ENCODE measurements around the gene KRTAP5-2.

DNA sequence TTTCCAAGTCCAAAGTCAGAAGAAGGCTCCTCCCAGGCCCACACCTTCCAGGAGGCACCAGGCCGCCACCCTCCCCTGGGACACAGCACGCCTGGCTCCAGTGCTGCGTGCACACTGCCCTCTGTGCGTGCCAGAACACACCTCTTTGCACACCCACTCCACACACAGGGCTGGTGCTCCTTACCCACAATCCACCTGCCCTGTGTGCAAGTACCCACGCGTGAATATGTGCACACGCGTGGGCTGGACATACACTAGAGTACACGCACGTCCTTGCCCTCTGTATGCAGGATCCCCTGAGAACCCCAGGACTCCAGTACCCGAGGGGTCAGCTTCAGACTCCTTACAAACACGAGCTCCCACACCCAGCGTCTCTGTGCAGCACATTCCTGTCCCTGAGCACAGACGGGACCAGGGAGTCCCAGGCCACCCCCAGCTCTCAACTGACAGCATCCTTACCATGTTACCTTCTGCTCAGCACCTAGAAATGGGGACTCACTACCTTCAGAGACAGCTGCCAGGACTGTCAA is 28.8 kb downstream of the KRTAP5-2 start:
- TF ChIP-seq TAF1 (IDR thresholded peaks at IDR 0.05; ENCODE audit: borderline replicate concordance, insufficient read depth, low read length) (no peak), POLR2AphosphoS5 (IDR thresholded peaks at IDR 0.05; ENCODE audit: low read depth, low read length) (no peak), FOXP2 (optimal IDR thresholded peaks at IDR 0.05; ENCODE audit: borderline replicate concordance, extremely low read depth, extremely low read length, insufficient read depth) (no peak), SIN3A (IDR thresholded peaks at IDR 0.05; ENCODE audit: borderline replicate concordance, insufficient read depth, low read length) (no peak)
- TF ChIP-seq, protein P1, sequence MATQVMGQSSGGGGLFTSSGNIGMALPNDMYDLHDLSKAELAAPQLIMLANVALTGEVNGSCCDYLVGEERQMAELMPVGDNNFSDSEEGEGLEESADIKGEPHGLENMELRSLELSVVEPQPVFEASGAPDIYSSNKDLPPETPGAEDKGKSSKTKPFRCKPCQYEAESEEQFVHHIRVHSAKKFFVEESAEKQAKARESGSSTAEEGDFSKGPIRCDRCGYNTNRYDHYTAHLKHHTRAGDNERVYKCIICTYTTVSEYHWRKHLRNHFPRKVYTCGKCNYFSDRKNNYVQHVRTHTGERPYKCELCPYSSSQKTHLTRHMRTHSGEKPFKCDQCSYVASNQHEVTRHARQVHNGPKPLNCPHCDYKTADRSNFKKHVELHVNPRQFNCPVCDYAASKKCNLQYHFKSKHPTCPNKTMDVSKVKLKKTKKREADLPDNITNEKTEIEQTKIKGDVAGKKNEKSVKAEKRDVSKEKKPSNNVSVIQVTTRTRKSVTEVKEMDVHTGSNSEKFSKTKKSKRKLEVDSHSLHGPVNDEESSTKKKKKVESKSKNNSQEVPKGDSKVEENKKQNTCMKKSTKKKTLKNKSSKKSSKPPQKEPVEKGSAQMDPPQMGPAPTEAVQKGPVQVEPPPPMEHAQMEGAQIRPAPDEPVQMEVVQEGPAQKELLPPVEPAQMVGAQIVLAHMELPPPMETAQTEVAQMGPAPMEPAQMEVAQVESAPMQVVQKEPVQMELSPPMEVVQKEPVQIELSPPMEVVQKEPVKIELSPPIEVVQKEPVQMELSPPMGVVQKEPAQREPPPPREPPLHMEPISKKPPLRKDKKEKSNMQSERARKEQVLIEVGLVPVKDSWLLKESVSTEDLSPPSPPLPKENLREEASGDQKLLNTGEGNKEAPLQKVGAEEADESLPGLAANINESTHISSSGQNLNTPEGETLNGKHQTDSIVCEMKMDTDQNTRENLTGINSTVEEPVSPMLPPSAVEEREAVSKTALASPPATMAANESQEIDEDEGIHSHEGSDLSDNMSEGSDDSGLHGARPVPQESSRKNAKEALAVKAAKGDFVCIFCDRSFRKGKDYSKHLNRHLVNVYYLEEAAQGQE (IDR thresholded peaks at IDR 0.05; ENCODE audit: insufficient read depth in 1 of 2, low read depth in 2 of 2, low read length in 2 of 2) = no peak
